ENCODE data around the gene EPHB1. TPM values are rescaled to one million over a fixed set of nuclear protein-coding genes. Genes with fewer than 3 reads are reported as not detected.

Gene EPHB1
- total RNA-seq, 1 donor from 2014 or later, result 1.3 TPM

GRCh38 chr3:134761213-134761612 lies 33.8 kb upstream of the EPHB1 start:
- no peaks in the 10 kb centered on the region for H3K4me1 Mint-ChIP-seq

GRCh38 chr3:134762016-134762415 lies 33.0 kb upstream of the EPHB1 start:
- Mint-ChIP-seq H3K27me3 (ENCODE audit: low read depth) (peaks cover 42% of the 10 kb centered on the region), H3K36me3 (no peaks in the 10 kb centered on the region), H3K4me3 (no peak overlapping the region), H3K9me3 (no peaks in the 10 kb centered on the region), H3K4me1 (no peaks in the 10 kb centered on the region), H3K27ac (no peak overlapping the region)
- no peak for DNase-seq (ENCODE audit: low spot score in 2 of 2, unreplicated experiment in 2 of 2)
- TF ChIP-seq CTCF (IDR thresholded peaks at IDR 0.05; ENCODE audit: unreplicated experiment), result no peak

More at GRCh38 chr3:134761213-134761612, 33.8 kb upstream of the EPHB1 start:
- DNase-seq (ENCODE audit: low spot score in 2 of 2, unreplicated experiment in 2 of 2), result no peak
- Mint-ChIP-seq H3K27ac (no peak overlapping the region), H3K4me3 (no peak overlapping the region), H3K27me3 (ENCODE audit: low read depth) (peaks cover 46% of the 10 kb centered on the region), H3K9me3 (no peaks in the 10 kb centered on the region), H3K36me3 (no peaks in the 10 kb centered on the region)
- no peak for TF ChIP-seq CTCF (IDR thresholded peaks at IDR 0.05; ENCODE audit: unreplicated experiment)

- no peak for DNase-seq (ENCODE audit: low spot score in 2 of 2, unreplicated experiment in 2 of 2)
- no peaks in the 10 kb centered on the region for H3K9me3 Mint-ChIP-seq
- no peaks in the 10 kb centered on the region for H3K4me1 Mint-ChIP-seq
- H3K4me3 Mint-ChIP-seq, result no peak overlapping the region
- H3K27ac Mint-ChIP-seq, result no peak overlapping the region
- peaks cover 26% of the 10 kb centered on the region for H3K27me3 Mint-ChIP-seq (ENCODE audit: low read depth)
- no peak for TF ChIP-seq CTCF (IDR thresholded peaks at IDR 0.05; ENCODE audit: unreplicated experiment)
- H3K36me3 Mint-ChIP-seq, result no peaks in the 10 kb centered on the region
These were observed 29.6 kb upstream of the EPHB1 start for GRCh38 chr3:134765468-134765867.

- no peak for TF ChIP-seq CTCF (IDR thresholded peaks at IDR 0.05; ENCODE audit: unreplicated experiment)
- no peaks in the 10 kb centered on the region for H3K9me3 Mint-ChIP-seq
- H3K4me1 Mint-ChIP-seq, result no peaks in the 10 kb centered on the region
- H3K27ac Mint-ChIP-seq, result no peak overlapping the region
- H3K36me3 Mint-ChIP-seq, result no peaks in the 10 kb centered on the region
- H3K27me3 Mint-ChIP-seq (ENCODE audit: low read depth), result peaks cover 26% of the 10 kb centered on the region
- no peak for DNase-seq (ENCODE audit: low spot score in 2 of 2, unreplicated experiment in 2 of 2)
- no peak overlapping the region for H3K4me3 Mint-ChIP-seq
These were observed 28.8 kb upstream of the EPHB1 start for GRCh38 chr3:134766290-134766689.

GRCh38 chr3:134768116-134768515 lies 26.9 kb upstream of the EPHB1 start:
- no peak for TF ChIP-seq CTCF (IDR thresholded peaks at IDR 0.05; ENCODE audit: unreplicated experiment)
- peaks cover 19% of the 10 kb centered on the region for H3K27me3 Mint-ChIP-seq (ENCODE audit: low read depth)
- H3K9me3 Mint-ChIP-seq, result no peaks in the 10 kb centered on the region
- no peaks in the 10 kb centered on the region for H3K4me1 Mint-ChIP-seq
- no peaks in the 10 kb centered on the region for H3K36me3 Mint-ChIP-seq
- no peak overlapping the region for H3K4me3 Mint-ChIP-seq
- H3K27ac Mint-ChIP-seq, result no peak overlapping the region
- no peak for DNase-seq (ENCODE audit: low spot score in 2 of 2, unreplicated experiment in 2 of 2)

- Mint-ChIP-seq H3K9me3 (no peaks in the 10 kb centered on the region), H3K4me3 (no peak overlapping the region), H3K27ac (no peak overlapping the region), H3K27me3 (ENCODE audit: low read depth) (peaks cover 26% of the 10 kb centered on the region), H3K36me3 (no peaks in the 10 kb centered on the region), H3K4me1 (no peaks in the 10 kb centered on the region)
- TF ChIP-seq CTCF (IDR thresholded peaks at IDR 0.05; ENCODE audit: unreplicated experiment), result no peak
- DNase-seq (ENCODE audit: low spot score in 2 of 2, unreplicated experiment in 2 of 2), result no peak
These were observed 26.2 kb upstream of the EPHB1 start for GRCh38 chr3:134768837-134769236.
